Prostate gland (tissue), 2 donors: ENCODE measurements around the gene IQGAP3. TPM values are rescaled to one million over a fixed set of nuclear protein-coding genes. Genes with fewer than 3 reads are reported as not detected.

Experiments used
- DNase-seq: peaks from one replicate; pipeline ENCODE4 v3.0.0-alpha.2; 2019; ENCODE audit warnings: low spot score
- H3K27ac ChIP-seq, 2 donors: fragments of 200-600 bp; sonication (generic); 2 replicates each; pipeline ENCODE4 v1.5.1; 2017 to 2019
- H3K27me3 ChIP-seq: fragments of 200-600 bp; sonication (generic); replicated peaks from 2 replicates; pipeline ENCODE4 v1.5.1; 2019; ENCODE audit not compliant: insufficient read depth
- H3K36me3 ChIP-seq, 2 donors: fragments of 200-600 bp; sonication (generic); 1 replicate in 1 of 2; 2 replicates in 1 of 2; pipeline versions ENCODE4 v1.5.1 to v1.8.1; 2017 to 2019
- H3K4me1 ChIP-seq: fragments of 200-600 bp; sonication (generic); replicated peaks from 2 replicates; pipeline ENCODE4 v1.5.1; 2019
- H3K4me3 ChIP-seq, 2 donors: fragments of 200-600 bp; sonication (generic); 2 replicates each; pipeline ENCODE4 v1.5.1; 2017 to 2019
- H3K9me3 ChIP-seq: fragments of 200-600 bp; sonication (generic); 2 replicates; pipeline ENCODE4 v1.5.1; 2017
- POLR2A ChIP-seq: fragments of 450-650 bp; IDR thresholded peaks from one replicate; pipeline ENCODE4 v1.6.1; 2016; ENCODE audit warnings: antibody characterized with exemption, mild to moderate bottlenecking
- POLR2AphosphoS5 ChIP-seq: sonication (generic); formaldehyde crosslinking; IDR thresholded peaks from one replicate; pipeline ENCODE4 v1.6.1; 2017; ENCODE audit warnings: antibody characterized with exemption
- WGBS: methylation state at CpG from one replicate; pipeline ENCODE4 v1.1.5; 2018; 5-methylcytosine and 5-hydroxymethylcytosine counted together
- intact Hi-C: fragments of 100-400 bp; cut with DNase I; formaldehyde crosslinking; loops from one replicate; pipeline ENCODE4 v1.14.2; 2022
- total RNA-seq, 2 donors: library from RNA; depleted of rRNA; stranded (reverse); fragments of >200 nt; gene quantifications; one replicate each; pipeline ENCODE4 v1.1.0, GENCODE V29; 2016
- TF ChIP-seq, protein P1 (sequence below), 4 experiments: fragments of 200-600 bp in 2 of 4; fragments of 450-650 bp in 2 of 4; sonication (generic) in 2 of 4; IDR thresholded peaks; 1 replicate in 3 of 4; 2 replicates in 1 of 4; pipeline ENCODE4 v1.5.1; 2016 to 2019; ENCODE audit warnings: antibody characterized with exemption in 4 of 4, mild to moderate bottlenecking in 2 of 4, moderate library complexity in 2 of 4

Gene IQGAP3
- total RNA-seq, 2 donors from 2014 or later: 1.5 to 3.0 TPM

DNA sequence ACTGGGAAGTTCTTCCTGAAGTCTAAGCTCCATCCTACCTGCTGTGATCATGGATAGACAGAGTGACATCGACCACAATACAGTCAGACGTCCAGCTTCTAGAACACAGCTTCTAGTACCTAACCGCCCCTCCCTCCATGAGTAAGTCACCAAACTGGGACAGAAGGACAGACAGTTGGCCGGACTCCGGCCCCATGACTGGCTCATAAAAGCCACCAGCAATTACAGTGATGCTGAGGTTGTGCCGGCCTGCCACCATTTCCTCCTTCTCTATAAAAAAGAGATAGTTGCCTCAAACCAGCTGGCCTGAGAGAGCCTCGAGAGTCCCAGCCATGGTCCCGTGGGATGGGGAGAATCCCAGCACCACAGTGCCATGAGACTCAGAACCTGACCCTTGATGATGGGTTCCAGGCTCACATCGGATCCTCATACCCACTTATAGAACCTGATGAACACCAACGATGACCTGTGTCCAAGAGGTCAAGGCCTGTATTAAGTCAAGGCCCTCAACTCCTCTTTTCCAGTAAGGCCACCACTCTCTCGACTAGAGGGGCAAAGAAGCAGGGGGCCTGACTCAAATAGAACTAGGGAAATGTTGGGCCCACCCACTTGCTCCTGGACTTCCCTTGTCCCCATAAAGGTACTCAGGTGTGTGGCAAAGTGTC is 75.2 kb downstream of the IQGAP3 start:
- H3K27ac ChIP-seq: peak overlapping the region; percentile 99 to 100

GRCh38 chr1:156496211-156496761 is 76.1 kb downstream of the IQGAP3 start:
- no peak for TF ChIP-seq POLR2AphosphoS5
- TF ChIP-seq, protein P1, sequence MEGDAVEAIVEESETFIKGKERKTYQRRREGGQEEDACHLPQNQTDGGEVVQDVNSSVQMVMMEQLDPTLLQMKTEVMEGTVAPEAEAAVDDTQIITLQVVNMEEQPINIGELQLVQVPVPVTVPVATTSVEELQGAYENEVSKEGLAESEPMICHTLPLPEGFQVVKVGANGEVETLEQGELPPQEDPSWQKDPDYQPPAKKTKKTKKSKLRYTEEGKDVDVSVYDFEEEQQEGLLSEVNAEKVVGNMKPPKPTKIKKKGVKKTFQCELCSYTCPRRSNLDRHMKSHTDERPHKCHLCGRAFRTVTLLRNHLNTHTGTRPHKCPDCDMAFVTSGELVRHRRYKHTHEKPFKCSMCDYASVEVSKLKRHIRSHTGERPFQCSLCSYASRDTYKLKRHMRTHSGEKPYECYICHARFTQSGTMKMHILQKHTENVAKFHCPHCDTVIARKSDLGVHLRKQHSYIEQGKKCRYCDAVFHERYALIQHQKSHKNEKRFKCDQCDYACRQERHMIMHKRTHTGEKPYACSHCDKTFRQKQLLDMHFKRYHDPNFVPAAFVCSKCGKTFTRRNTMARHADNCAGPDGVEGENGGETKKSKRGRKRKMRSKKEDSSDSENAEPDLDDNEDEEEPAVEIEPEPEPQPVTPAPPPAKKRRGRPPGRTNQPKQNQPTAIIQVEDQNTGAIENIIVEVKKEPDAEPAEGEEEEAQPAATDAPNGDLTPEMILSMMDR (IDR thresholded peaks at IDR 0.05): no peak
- H3K4me1 ChIP-seq: peaks cover 53% of the 10 kb centered on the region
- no peaks in the 10 kb centered on the region for H3K27me3 ChIP-seq
- intact Hi-C loops: no loop called here
- no peaks in the 10 kb centered on the region for H3K36me3 ChIP-seq
- peak overlapping the region; percentile 99 to 100 for H3K27ac ChIP-seq
- no peak overlapping the region for H3K4me3 ChIP-seq
- 55% methylated on average over 10 of the region's 10 CpGs for WGBS
- H3K9me3 ChIP-seq: no peaks in the 10 kb centered on the region
- DNase-seq: no peak

More for the DNA sequence above, 75.2 kb downstream of the IQGAP3 start:
- H3K4me1 ChIP-seq: peaks cover 44% of the 10 kb centered on the region
- no peaks in the 10 kb centered on the region for H3K9me3 ChIP-seq
- no peaks in the 10 kb centered on the region for H3K27me3 ChIP-seq
- intact Hi-C loops: no loop called here
- TF ChIP-seq POLR2AphosphoS5: peak; percentile 47
- no peak for TF ChIP-seq POLR2A
- 49% methylated on average over 11 of the region's 11 CpGs for WGBS
- DNase-seq: no peak
- H3K4me3 ChIP-seq: no peak overlapping the region
- no peaks in the 10 kb centered on the region for H3K36me3 ChIP-seq

- no peaks in the 10 kb centered on the region for H3K36me3 ChIP-seq
- H3K27me3 ChIP-seq: no peaks in the 10 kb centered on the region
- intact Hi-C loops: no loop called here
- H3K4me1 ChIP-seq: peaks cover 59% of the 10 kb centered on the region
- H3K9me3 ChIP-seq: no peaks in the 10 kb centered on the region
- TF ChIP-seq POLR2A: no peak
- TF ChIP-seq, protein P1 (IDR thresholded peaks at IDR 0.05): no peak
- no peak for TF ChIP-seq POLR2AphosphoS5
- 71% methylated on average over 9 of the region's 9 CpGs for WGBS
- H3K27ac ChIP-seq: peak overlapping the region; percentile 99 to 100
- no peak overlapping the region for H3K4me3 ChIP-seq
- no peak for DNase-seq
These were observed 76.8 kb downstream of the IQGAP3 start for GRCh38 chr1:156495401-156496140.

- no peaks in the 10 kb centered on the region for H3K9me3 ChIP-seq
- intact Hi-C loops: no loop called here
- H3K27me3 ChIP-seq: no peaks in the 10 kb centered on the region
- TF ChIP-seq POLR2A: no peak
- no peak for TF ChIP-seq POLR2AphosphoS5
- TF ChIP-seq, protein P1 (IDR thresholded peaks at IDR 0.05): no peak
- peaks cover 70% of the 10 kb centered on the region for H3K4me1 ChIP-seq
- H3K4me3 ChIP-seq: no peak overlapping the region
- WGBS: 51% methylated on average over 7 of the region's 7 CpGs
- H3K36me3 ChIP-seq: no peaks in the 10 kb centered on the region
- DNase-seq: no peak
- H3K27ac ChIP-seq: peak overlapping the region; percentile 80 to 86
These were observed 78.0 kb downstream of the IQGAP3 start for GRCh38 chr1:156494309-156494895.

DNA sequence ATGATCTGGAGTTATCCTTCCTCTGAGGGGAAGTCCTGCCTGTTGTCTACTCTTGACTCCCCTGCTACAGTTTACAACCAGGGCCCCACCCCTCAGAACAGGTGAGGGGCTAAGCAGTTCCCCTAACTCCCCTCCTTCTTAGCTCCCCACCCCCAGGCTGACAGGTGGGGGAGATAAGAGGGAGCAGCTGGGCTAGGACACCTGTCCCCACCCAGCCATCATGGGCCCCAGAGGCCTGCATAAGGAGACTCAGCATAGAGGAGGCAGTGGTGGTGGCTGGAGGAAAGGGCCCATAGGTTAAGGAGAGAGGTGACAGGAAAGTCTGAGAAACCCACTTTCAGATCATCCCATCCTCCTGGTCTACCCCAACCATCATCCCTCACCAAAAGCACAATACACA is 78.6 kb downstream of the IQGAP3 start:
- Histone ChIP-seq H3K4me1 (peaks cover 77% of the 10 kb centered on the region), H3K27ac (peak overlapping the region; percentile 80 to 86), H3K27me3 (no peaks in the 10 kb centered on the region), H3K9me3 (no peaks in the 10 kb centered on the region), H3K36me3 (no peaks in the 10 kb centered on the region), H3K4me3 (peak overlapping the region in 1 of 2 donors; percentile 6)
- no peak for TF ChIP-seq POLR2AphosphoS5
- TF ChIP-seq, protein P1 (IDR thresholded peaks at IDR 0.05): no peak
- no peak for TF ChIP-seq POLR2A
- no peak for DNase-seq
- intact Hi-C loops: no loop called here
